ENCODE data around the gene FAM181A. TPM values are rescaled to one million over a fixed set of nuclear protein-coding genes. Genes with fewer than 3 reads are reported as not detected.

FAM181A gene
- total and polyA plus RNA-seq, 2 experiments from 2014 or later, result not detected

- no peak for TF ChIP-seq REST (IDR thresholded peaks at IDR 0.05; ENCODE audit: unreplicated experiment)
Measured at GRCh38 chr14:93977790-93978581, 50.8 kb downstream of the FAM181A start (continued).

- H3K4me1 Mint-ChIP-seq, result peaks cover 12% of the 10 kb centered on the region
- H3K36me3 Mint-ChIP-seq (ENCODE audit: low read depth), result no peaks in the 10 kb centered on the region
- Histone ChIP-seq H3K4me1 (ENCODE audit: insufficient read depth) (no peaks in the 10 kb centered on the region; the same call in 1 of the 2 replicates), H2AFZ (no peak overlapping the region), H3F3A (replicated peaks; ENCODE audit: low read depth) (no peaks in the 10 kb centered on the region), H3K4me2 (no peak overlapping the region), H3K79me2 (replicated peaks; ENCODE audit: insufficient read depth) (no peaks in the 10 kb centered on the region), H4K20me1 (replicated peaks; ENCODE audit: insufficient read depth) (no peaks in the 10 kb centered on the region), H3K36me3 (ENCODE audit: insufficient read depth) (no peaks in the 10 kb centered on the region), H3K27me3 (ENCODE audit: insufficient read depth) (no peaks in the 10 kb centered on the region), H3K4me3 (no peak overlapping the region), H3K9me2 (ENCODE audit: insufficient read depth) (no peaks in the 10 kb centered on the region), H3K27ac (ENCODE audit: low read depth) (no peak overlapping the region)
- ATAC-seq (no peak), DNase-seq (ENCODE audit: low spot score) (no peak)
- no peaks in the 10 kb centered on the region for H3K9me3 Mint-ChIP-seq
- H3K27me3 Mint-ChIP-seq (ENCODE audit: insufficient read depth, low read depth, poor library complexity), result peaks cover 12% of the 10 kb centered on the region
- no peak overlapping the region for H3K4me3 Mint-ChIP-seq
- H3K27ac Mint-ChIP-seq, result no peak overlapping the region
- TF ChIP-seq NANOG (IDR thresholded peaks at IDR 0.05; ENCODE audit: borderline replicate concordance), result no peak
- TF ChIP-seq CTCF (conservative IDR thresholded peaks at IDR 0.05; ENCODE audit: low read depth in 2 of 2), result no peak
- no peak for TF ChIP-seq REST (IDR thresholded peaks at IDR 0.05; ENCODE audit: unreplicated experiment)
- no peak for TF ChIP-seq POLR2AphosphoS5 (IDR thresholded peaks at IDR 0.05; ENCODE audit: low read depth)
- TF ChIP-seq EZH2phosphoT487 (IDR thresholded peaks at IDR 0.05; ENCODE audit: unreplicated experiment), result no peak
- no peak for TF ChIP-seq JUNB (IDR thresholded peaks at IDR 0.05; ENCODE audit: unreplicated experiment)
- TF ChIP-seq ETS1 (IDR thresholded peaks at IDR 0.05), result no peak
Measured at GRCh38 chr14:93978735-93979134, 51.6 kb downstream of the FAM181A start.
